Astrocyte (in vitro differentiated cells and primary cell): ENCODE measurements around the gene C2CD4C. TPM values are rescaled to one million over a fixed set of nuclear protein-coding genes. Genes with fewer than 3 reads are reported as not detected.

Experiments
- DNase-seq: peaks from one replicate; pipeline ENCODE4 v3.0.0-alpha.2; 2010; ENCODE audit warnings: low read depth
- FAIRE-seq: peaks from 2 replicates; lab custom pipeline; 2011; peaks lifted over from hg19 to GRCh38; lab: Jason Lieb, UNC
- H2AFZ ChIP-seq: 2 replicates; pipeline ENCODE4 v1.6.0; 2012; ENCODE audit warnings: low read depth, low read length, inconsistent platforms
- H3K27ac ChIP-seq: 2 replicates; pipeline ENCODE4 v1.5.1; 2011; ENCODE audit warnings: low read depth, low read length, inconsistent platforms
- H3K27me3 ChIP-seq: 2 replicates; pipeline ENCODE4 v1.6.0; 2011; ENCODE audit warnings: low read length, inconsistent platforms; ENCODE audit not compliant: insufficient read depth
- H3K36me3 ChIP-seq: 2 replicates; pipeline ENCODE4 v1.5.1; 2011; ENCODE audit warnings: low read length, inconsistent platforms; ENCODE audit not compliant: insufficient read depth
- H3K4me1 ChIP-seq: 2 replicates; pipeline ENCODE4 v1.5.1; 2011; ENCODE audit warnings: low read length, inconsistent platforms; ENCODE audit not compliant: insufficient read depth
- H3K4me2 ChIP-seq: 2 replicates; pipeline ENCODE4 v1.6.0; 2012; ENCODE audit warnings: low read length, inconsistent platforms
- H3K4me3 ChIP-seq: 2 replicates; pipeline ENCODE4 v1.5.1; 2011; ENCODE audit warnings: low read depth, mild to moderate bottlenecking, low read length, inconsistent platforms; ENCODE audit not compliant: insufficient read depth
- H3K79me2 ChIP-seq: 2 replicates; pipeline ENCODE4 v1.6.0; 2012; ENCODE audit warnings: mild to moderate bottlenecking, low read length, inconsistent platforms; ENCODE audit not compliant: insufficient read depth
- H3K9ac ChIP-seq: 2 replicates; pipeline ENCODE4 v1.6.0; 2012; ENCODE audit warnings: mild to moderate bottlenecking, low read length, inconsistent platforms
- H3K9me3 ChIP-seq: 2 replicates; pipeline ENCODE4 v1.5.1; 2012; ENCODE audit warnings: low read depth, mild to moderate bottlenecking, low read length, inconsistent platforms; ENCODE audit not compliant: insufficient read depth
- H4K20me1 ChIP-seq: 2 replicates; pipeline ENCODE4 v1.6.0; 2012; ENCODE audit warnings: low read length, inconsistent platforms; ENCODE audit not compliant: insufficient read depth
- H3K27ac Mint-ChIP-seq: one replicate; pipeline ENCODE4 v1.8.0; 2021; ENCODE audit warnings: mild to moderate bottlenecking, mixed read lengths; ENCODE audit not compliant: unreplicated experiment
- H3K27me3 Mint-ChIP-seq: one replicate; pipeline ENCODE4 v1.8.0; 2021; ENCODE audit warnings: low read depth, mixed read lengths; ENCODE audit not compliant: unreplicated experiment
- H3K36me3 Mint-ChIP-seq: one replicate; pipeline ENCODE4 v1.8.0; 2021; ENCODE audit warnings: low read depth, mixed read lengths; ENCODE audit not compliant: unreplicated experiment
- H3K4me1 Mint-ChIP-seq: one replicate; pipeline ENCODE4 v1.8.0; 2021; ENCODE audit warnings: low read depth, mixed read lengths; ENCODE audit not compliant: unreplicated experiment
- H3K4me3 Mint-ChIP-seq: one replicate; pipeline ENCODE4 v1.8.0; 2021; ENCODE audit warnings: mild to moderate bottlenecking, moderate library complexity, mixed read lengths; ENCODE audit not compliant: unreplicated experiment
- H3K9me3 Mint-ChIP-seq: one replicate; pipeline ENCODE4 v1.8.0; 2021; ENCODE audit warnings: mild to moderate bottlenecking, mixed read lengths; ENCODE audit not compliant: unreplicated experiment
- CTCF ChIP-seq: IDR thresholded peaks from 2 replicates; pipeline ENCODE4 v1.5.1; 2011; ENCODE audit warnings: low read depth, mild to moderate bottlenecking, inconsistent platforms, low read length, moderate library complexity; ENCODE audit not compliant: insufficient read depth
- EZH2 ChIP-seq: IDR thresholded peaks from 2 replicates; pipeline ENCODE4 v1.6.1; 2012; ENCODE audit warnings: mild to moderate bottlenecking, low read length, inconsistent platforms; ENCODE audit not compliant: insufficient read depth
- total RNA-seq: library from RNA; stranded (reverse); gene quantifications from 2 replicates; pipeline ENCODE4 v1.2.1, GENCODE V29; 2021

Gene C2CD4C
- total RNA-seq, 1 donor from 2014 or later, result 3.4 TPM

GRCh38 chr19:369256-369655, 39.7 kb downstream of the C2CD4C start:
- H3K27me3 Mint-ChIP-seq, result peaks cover 71% of the 10 kb centered on the region
- no peak overlapping the region for H3K27ac ChIP-seq
- no peak overlapping the region for H3K4me3 ChIP-seq
- no peaks in the 10 kb centered on the region for H4K20me1 ChIP-seq
- DNase-seq, result no peak
- no peak for FAIRE-seq
- H3K27ac Mint-ChIP-seq, result no peak overlapping the region
- peaks cover 5% of the 10 kb centered on the region for H3K36me3 Mint-ChIP-seq
- no peaks in the 10 kb centered on the region for H3K4me1 Mint-ChIP-seq
- no peaks in the 10 kb centered on the region for H3K4me1 ChIP-seq
- no peak overlapping the region for H2AFZ ChIP-seq
- H3K9ac ChIP-seq, result no peak overlapping the region
- no peaks in the 10 kb centered on the region for H3K9me3 ChIP-seq
- H3K9me3 Mint-ChIP-seq, result peaks cover 3% of the 10 kb centered on the region
- no peaks in the 10 kb centered on the region for H3K79me2 ChIP-seq
- TF ChIP-seq EZH2 (no peak), CTCF (no peak)
- no peak overlapping the region for H3K4me2 ChIP-seq
- H3K27me3 ChIP-seq, result peaks cover 19% of the 10 kb centered on the region
- no peaks in the 10 kb centered on the region for H3K36me3 ChIP-seq
- no peak overlapping the region for H3K4me3 Mint-ChIP-seq

GRCh38 chr19:368630-369024, 40.3 kb downstream of the C2CD4C start:
- H4K20me1 ChIP-seq, result no peaks in the 10 kb centered on the region
- no peak overlapping the region for H3K27ac ChIP-seq
- DNase-seq (no peak), FAIRE-seq (no peak)
- H3K36me3 Mint-ChIP-seq, result peaks cover 5% of the 10 kb centered on the region
- no peak overlapping the region for H3K4me2 ChIP-seq
- no peaks in the 10 kb centered on the region for H3K9me3 ChIP-seq
- no peak overlapping the region for H3K27ac Mint-ChIP-seq
- TF ChIP-seq EZH2 (no peak), CTCF (no peak)
- no peak overlapping the region for H3K4me3 ChIP-seq
- H3K9ac ChIP-seq, result no peak overlapping the region
- no peaks in the 10 kb centered on the region for H3K36me3 ChIP-seq
- no peaks in the 10 kb centered on the region for H3K4me1 Mint-ChIP-seq
- peaks cover 3% of the 10 kb centered on the region for H3K9me3 Mint-ChIP-seq
- peaks cover 19% of the 10 kb centered on the region for H3K27me3 ChIP-seq
- no peaks in the 10 kb centered on the region for H3K4me1 ChIP-seq
- H3K79me2 ChIP-seq, result no peaks in the 10 kb centered on the region
- H3K4me3 Mint-ChIP-seq, result no peak overlapping the region
- H3K27me3 Mint-ChIP-seq, result peaks cover 68% of the 10 kb centered on the region
- H2AFZ ChIP-seq, result no peak overlapping the region

- Mint-ChIP-seq H3K27me3 (peaks cover 64% of the 10 kb centered on the region), H3K9me3 (peaks cover 3% of the 10 kb centered on the region), H3K36me3 (peaks cover 5% of the 10 kb centered on the region), H3K27ac (no peak overlapping the region), H3K4me3 (no peak overlapping the region), H3K4me1 (no peaks in the 10 kb centered on the region)
- no peaks in the 10 kb centered on the region for H3K79me2 ChIP-seq
- no peaks in the 10 kb centered on the region for H3K9me3 ChIP-seq
- FAIRE-seq (no peak), DNase-seq (no peak)
- no peak for TF ChIP-seq EZH2
- no peak for TF ChIP-seq CTCF
- no peak overlapping the region for H3K9ac ChIP-seq
- H4K20me1 ChIP-seq, result no peaks in the 10 kb centered on the region
- H3K36me3 ChIP-seq, result no peaks in the 10 kb centered on the region
- no peak overlapping the region for H2AFZ ChIP-seq
- no peaks in the 10 kb centered on the region for H3K4me1 ChIP-seq
- H3K4me3 ChIP-seq, result no peak overlapping the region
- peaks cover 19% of the 10 kb centered on the region for H3K27me3 ChIP-seq
- H3K4me2 ChIP-seq, result no peak overlapping the region
- H3K27ac ChIP-seq, result no peak overlapping the region
Measured at GRCh38 chr19:367963-368629, 40.9 kb downstream of the C2CD4C start.
